GM23338 (cell line): Measurements from ENCODE around the gene FILIP1L. TPM values are rescaled to one million over a fixed set of nuclear protein-coding genes. Genes with fewer than 3 reads are reported as not detected.

Experiments used
- ATAC-seq: fragments of 200-7000 bp; cut with Tn5 transposase; 3 replicates; pipeline ENCODE4 v1.9.1; 2020
- DNase-seq: peaks from one replicate; pipeline ENCODE4 v3.0.0-alpha.2; 2015; ENCODE audit warnings: low spot score
- H2AFZ ChIP-seq: fragments of 200-600 bp; sonication (generic); 2 replicates; pipeline ENCODE4 v1.8.0; 2016; ENCODE audit warnings: antibody characterized with exemption, mild to moderate bottlenecking, moderate library complexity
- H3F3A ChIP-seq: fragments of 200-600 bp; sonication (generic); replicated peaks from 2 replicates; pipeline ENCODE4 v1.8.0; 2017; ENCODE audit warnings: antibody characterized with exemption, mixed run types, low read depth
- H3K27ac ChIP-seq: fragments of 200-600 bp; sonication (generic); 2 replicates; pipeline ENCODE4 v1.6.1; 2016; ENCODE audit warnings: low read depth
- H3K27me3 ChIP-seq: fragments of 200-600 bp; sonication (generic); 2 replicates; pipeline ENCODE4 v1.8.0; 2016; ENCODE audit warnings: mild to moderate bottlenecking, mixed run types, moderate library complexity; ENCODE audit not compliant: insufficient read depth
- H3K36me3 ChIP-seq: fragments of 200-600 bp; sonication (generic); 2 replicates; pipeline ENCODE4 v1.8.0; 2016; ENCODE audit warnings: mild to moderate bottlenecking; ENCODE audit not compliant: insufficient read depth
- H3K4me1 ChIP-seq: fragments of 200-600 bp; sonication (generic); 2 replicates; pipeline ENCODE4 v1.8.0; 2016; ENCODE audit warnings: mild to moderate bottlenecking, moderate library complexity; ENCODE audit not compliant: insufficient read depth
- H3K4me2 ChIP-seq: fragments of 200-600 bp; sonication (generic); 2 replicates; pipeline ENCODE4 v1.7.1; 2017; ENCODE audit warnings: mixed run types
- H3K4me3 ChIP-seq: fragments of 200-600 bp; sonication (generic); 2 replicates; pipeline ENCODE4 v1.6.1; 2016; ENCODE audit warnings: mixed run types
- H3K79me2 ChIP-seq: fragments of 200-600 bp; sonication (generic); replicated peaks from 2 replicates; pipeline ENCODE4 v1.8.0; 2017; ENCODE audit warnings: mild to moderate bottlenecking; ENCODE audit not compliant: insufficient read depth
- H3K9me2 ChIP-seq: fragments of 200-600 bp; sonication (generic); 2 replicates; pipeline ENCODE4 v1.8.0; 2017; ENCODE audit not compliant: insufficient read depth
- H4K20me1 ChIP-seq: fragments of 200-600 bp; sonication (generic); replicated peaks from 2 replicates; pipeline ENCODE4 v1.8.0; 2017; ENCODE audit warnings: mild to moderate bottlenecking; ENCODE audit not compliant: insufficient read depth
- H3K27ac Mint-ChIP-seq: 2 replicates; pipeline ENCODE4 v1.8.0; 2020; ENCODE audit warnings: inconsistent platforms, mild to moderate bottlenecking, moderate library complexity, mixed read lengths
- H3K27me3 Mint-ChIP-seq: 3 replicates; pipeline ENCODE4 v1.8.0; 2022; ENCODE audit warnings: low read depth, mild to moderate bottlenecking, moderate library complexity, mixed read lengths, inconsistent platforms; ENCODE audit not compliant: insufficient read depth, poor library complexity
- H3K36me3 Mint-ChIP-seq: 3 replicates; pipeline ENCODE4 v1.8.0; 2021; ENCODE audit warnings: low read depth, mild to moderate bottlenecking, inconsistent platforms, moderate library complexity, mixed read lengths
- H3K4me1 Mint-ChIP-seq: 3 replicates; pipeline ENCODE4 v1.8.0; 2020; ENCODE audit warnings: mild to moderate bottlenecking, inconsistent platforms, mixed read lengths
- H3K4me3 Mint-ChIP-seq: 3 replicates; pipeline ENCODE4 v1.8.0; 2021; ENCODE audit warnings: moderate library complexity, mild to moderate bottlenecking, inconsistent platforms, mixed read lengths
- H3K9me3 Mint-ChIP-seq: 3 replicates; pipeline ENCODE4 v1.8.0; 2020; ENCODE audit warnings: moderate library complexity, mild to moderate bottlenecking, inconsistent platforms, mixed read lengths
- EZH2 ChIP-seq: fragments of 200-600 bp; sonication (generic); IDR thresholded peaks from one replicate; pipeline ENCODE4 v1.8.0; 2017; ENCODE audit warnings: antibody characterized with exemption, mild to moderate bottlenecking, low read depth; ENCODE audit not compliant: unreplicated experiment
- EZH2phosphoT487 ChIP-seq: fragments of 200-600 bp; sonication (generic); IDR thresholded peaks from one replicate; pipeline ENCODE4 v1.8.1; 2018; ENCODE audit warnings: antibody characterized with exemption; ENCODE audit not compliant: unreplicated experiment
- JUNB ChIP-seq: IDR thresholded peaks from one replicate; pipeline ENCODE4 v1.6.1; 2016; ENCODE audit warnings: antibody characterized with exemption; ENCODE audit not compliant: unreplicated experiment
- POLR2AphosphoS5 ChIP-seq: IDR thresholded peaks from 2 replicates; pipeline ENCODE4 v1.6.1; 2016; ENCODE audit warnings: antibody characterized with exemption, low read depth
- STAT1 ChIP-seq: IDR thresholded peaks from one replicate; pipeline ENCODE4 v1.6.1; 2016; ENCODE audit warnings: antibody characterized with exemption; ENCODE audit not compliant: unreplicated experiment
- ZNF114 ChIP-seq: fragments of 250-450 bp; sonication (Bioruptor Pico); IDR thresholded peaks from 2 replicates; pipeline ENCODE4 v1.5.0; 2020; ENCODE audit warnings: mild to moderate bottlenecking, moderate library complexity
- ZNF331 ChIP-seq: fragments of 250-450 bp; sonication (Bioruptor Pico); IDR thresholded peaks from 2 replicates; pipeline ENCODE4 v1.5.0; 2020; ENCODE audit warnings: low read depth, mild to moderate bottlenecking, moderate library complexity
- polyA plus RNA-seq: library from polyadenylated mRNA; unstranded; fragments of >200 nt; fragmentation: Nextera tagmentation; extraction: Ambion mirVana; gene quantifications from 2 replicates; pipeline ENCODE4 v1.2.1, GENCODE V29; 2016
- total RNA-seq: library from RNA; depleted of rRNA; stranded (reverse); fragments of >200 nt; shearing (Covaris generic); gene quantifications from 2 replicates; pipeline ENCODE4 v1.2.3, GENCODE V29; 2014
- TF ChIP-seq, protein P1 (sequence below): IDR thresholded peaks from 2 replicates; pipeline ENCODE4 v1.6.1; 2016; ENCODE audit warnings: antibody characterized with exemption
- TF ChIP-seq, protein P2 (sequence below): IDR thresholded peaks from one replicate; pipeline ENCODE4 v1.6.1; 2018; ENCODE audit warnings: antibody characterized with exemption; ENCODE audit not compliant: unreplicated experiment

FILIP1L gene
- total and polyA plus RNA-seq, 2 experiments from 2014 or later, result 1.6 TPM; not detected in 1

DNA sequence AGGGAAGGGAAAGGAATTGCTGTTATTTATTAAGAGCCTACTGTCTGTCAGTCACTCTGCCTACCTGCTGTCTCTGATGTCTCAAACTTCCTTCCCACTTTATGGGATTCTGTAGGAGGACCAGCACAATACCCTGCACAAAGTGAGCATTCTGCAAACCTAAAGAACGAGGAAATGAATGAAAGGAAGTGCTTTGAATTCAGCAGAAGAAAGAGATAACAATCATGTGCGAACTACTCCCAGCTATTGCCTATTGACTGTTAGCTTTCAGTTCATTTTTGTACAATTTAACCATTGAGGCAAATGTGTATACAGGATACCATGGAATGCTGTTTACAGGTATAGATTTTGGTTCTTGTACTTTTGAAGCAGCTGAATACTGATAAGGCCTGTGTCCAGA lies 229.8 kb downstream of the FILIP1L start (continued):
- TF ChIP-seq, protein P1, sequence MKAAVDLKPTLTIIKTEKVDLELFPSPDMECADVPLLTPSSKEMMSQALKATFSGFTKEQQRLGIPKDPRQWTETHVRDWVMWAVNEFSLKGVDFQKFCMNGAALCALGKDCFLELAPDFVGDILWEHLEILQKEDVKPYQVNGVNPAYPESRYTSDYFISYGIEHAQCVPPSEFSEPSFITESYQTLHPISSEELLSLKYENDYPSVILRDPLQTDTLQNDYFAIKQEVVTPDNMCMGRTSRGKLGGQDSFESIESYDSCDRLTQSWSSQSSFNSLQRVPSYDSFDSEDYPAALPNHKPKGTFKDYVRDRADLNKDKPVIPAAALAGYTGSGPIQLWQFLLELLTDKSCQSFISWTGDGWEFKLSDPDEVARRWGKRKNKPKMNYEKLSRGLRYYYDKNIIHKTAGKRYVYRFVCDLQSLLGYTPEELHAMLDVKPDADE, result no peak

DNA sequence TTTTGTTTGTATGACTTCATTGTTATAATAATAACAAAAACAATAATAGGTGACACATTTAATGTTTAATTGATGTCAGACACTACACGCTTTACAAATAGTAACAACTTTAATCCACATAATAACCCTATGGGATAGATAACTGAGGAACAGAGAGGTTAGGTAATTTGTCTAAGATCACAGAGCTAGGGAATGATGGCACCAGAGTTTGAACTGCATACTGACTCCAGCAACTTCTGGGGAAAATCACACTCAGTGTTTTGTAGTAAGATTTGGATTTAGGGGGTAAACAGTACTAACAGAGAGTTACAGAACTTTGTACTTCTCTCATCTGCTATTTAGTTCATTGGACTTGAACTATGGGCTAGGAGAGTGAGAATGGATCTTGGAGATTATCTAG lies 230.6 kb downstream of the FILIP1L start:
- ATAC-seq (no peak), DNase-seq (no peak)
- Histone ChIP-seq H2AFZ (no peak overlapping the region), H3K4me1 (peaks cover 12% of the 10 kb centered on the region), H3F3A (no peaks in the 10 kb centered on the region), H3K36me3 (no peaks in the 10 kb centered on the region), H4K20me1 (peaks cover 1% of the 10 kb centered on the region), H3K9me2 (no peaks in the 10 kb centered on the region), H3K27ac (no peak overlapping the region), H3K79me2 (no peaks in the 10 kb centered on the region; the same call in 1 of the 2 replicates), H3K4me2 (no peak overlapping the region), H3K27me3 (peaks cover 17% of the 10 kb centered on the region), H3K4me3 (no peak overlapping the region)
- peaks cover 16% of the 10 kb centered on the region for H3K4me1 Mint-ChIP-seq
- peaks cover 2% of the 10 kb centered on the region; the same call in 1 of the 3 replicates for H3K36me3 Mint-ChIP-seq
- no peak overlapping the region for H3K4me3 Mint-ChIP-seq
- no peak overlapping the region for H3K27ac Mint-ChIP-seq
- H3K9me3 Mint-ChIP-seq, result no peaks in the 10 kb centered on the region
- peaks cover 7% of the 10 kb centered on the region for H3K27me3 Mint-ChIP-seq
- no peak for TF ChIP-seq ZNF114 (CRISPR knock-in tag)
- no peak for TF ChIP-seq POLR2AphosphoS5
- no peak for TF ChIP-seq EZH2
- no peak for TF ChIP-seq ZNF331
- TF ChIP-seq, protein P1, result no peak
- no peak for TF ChIP-seq EZH2phosphoT487
- TF ChIP-seq JUNB, result no peak

DNA sequence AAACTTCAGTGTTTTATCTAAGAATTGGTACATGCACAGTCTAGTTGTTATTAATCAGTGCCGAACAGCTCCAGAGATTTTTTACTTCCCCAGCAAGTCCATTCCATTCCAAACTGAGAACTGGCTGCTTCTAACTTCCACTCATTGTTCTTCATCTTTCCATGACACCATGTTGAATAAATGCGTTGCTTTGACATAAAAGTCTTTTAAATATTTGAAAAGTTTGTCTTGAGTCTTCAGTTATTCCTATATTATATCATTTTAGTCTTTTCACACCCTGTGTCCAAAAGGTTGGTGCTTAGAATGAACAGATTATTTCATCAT lies 231.2 kb downstream of the FILIP1L start:
- Histone ChIP-seq H2AFZ (no peak overlapping the region), H3K4me1 (peaks cover 12% of the 10 kb centered on the region), H4K20me1 (peaks cover 7% of the 10 kb centered on the region), H3K4me3 (no peak overlapping the region), H3K79me2 (peaks cover 3% of the 10 kb centered on the region; the same call in 1 of the 2 replicates), H3K36me3 (no peaks in the 10 kb centered on the region), H3K9me2 (no peaks in the 10 kb centered on the region), H3K4me2 (no peak overlapping the region), H3F3A (no peaks in the 10 kb centered on the region), H3K27ac (no peak overlapping the region), H3K27me3 (peaks cover 23% of the 10 kb centered on the region)
- TF ChIP-seq STAT1 (no peak), JUNB (no peak), POLR2AphosphoS5 (no peak), EZH2 (no peak)
- TF ChIP-seq, protein P2, sequence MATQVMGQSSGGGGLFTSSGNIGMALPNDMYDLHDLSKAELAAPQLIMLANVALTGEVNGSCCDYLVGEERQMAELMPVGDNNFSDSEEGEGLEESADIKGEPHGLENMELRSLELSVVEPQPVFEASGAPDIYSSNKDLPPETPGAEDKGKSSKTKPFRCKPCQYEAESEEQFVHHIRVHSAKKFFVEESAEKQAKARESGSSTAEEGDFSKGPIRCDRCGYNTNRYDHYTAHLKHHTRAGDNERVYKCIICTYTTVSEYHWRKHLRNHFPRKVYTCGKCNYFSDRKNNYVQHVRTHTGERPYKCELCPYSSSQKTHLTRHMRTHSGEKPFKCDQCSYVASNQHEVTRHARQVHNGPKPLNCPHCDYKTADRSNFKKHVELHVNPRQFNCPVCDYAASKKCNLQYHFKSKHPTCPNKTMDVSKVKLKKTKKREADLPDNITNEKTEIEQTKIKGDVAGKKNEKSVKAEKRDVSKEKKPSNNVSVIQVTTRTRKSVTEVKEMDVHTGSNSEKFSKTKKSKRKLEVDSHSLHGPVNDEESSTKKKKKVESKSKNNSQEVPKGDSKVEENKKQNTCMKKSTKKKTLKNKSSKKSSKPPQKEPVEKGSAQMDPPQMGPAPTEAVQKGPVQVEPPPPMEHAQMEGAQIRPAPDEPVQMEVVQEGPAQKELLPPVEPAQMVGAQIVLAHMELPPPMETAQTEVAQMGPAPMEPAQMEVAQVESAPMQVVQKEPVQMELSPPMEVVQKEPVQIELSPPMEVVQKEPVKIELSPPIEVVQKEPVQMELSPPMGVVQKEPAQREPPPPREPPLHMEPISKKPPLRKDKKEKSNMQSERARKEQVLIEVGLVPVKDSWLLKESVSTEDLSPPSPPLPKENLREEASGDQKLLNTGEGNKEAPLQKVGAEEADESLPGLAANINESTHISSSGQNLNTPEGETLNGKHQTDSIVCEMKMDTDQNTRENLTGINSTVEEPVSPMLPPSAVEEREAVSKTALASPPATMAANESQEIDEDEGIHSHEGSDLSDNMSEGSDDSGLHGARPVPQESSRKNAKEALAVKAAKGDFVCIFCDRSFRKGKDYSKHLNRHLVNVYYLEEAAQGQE, result no peak
- no peak for DNase-seq
- Mint-ChIP-seq H3K36me3 (peaks cover 2% of the 10 kb centered on the region; the same call in 1 of the 3 replicates), H3K27ac (no peak overlapping the region), H3K4me1 (peaks cover 16% of the 10 kb centered on the region), H3K9me3 (no peaks in the 10 kb centered on the region), H3K27me3 (peaks cover 13% of the 10 kb centered on the region), H3K4me3 (no peak overlapping the region)
- no peak for ATAC-seq
